ENCODE results near the gene SLC35F1.

Gene SLC35F1

GRCh38 chr6:118288355-118289124 is 381.5 kb downstream of the SLC35F1 start:
- Histone ChIP-seq H3K27ac (ENCODE audit: low read length) (no peak overlapping the region), H3K27me3 (ENCODE audit: insufficient read depth, low read length) (no peaks in the 10 kb centered on the region), H3K4me3 (ENCODE audit: low read length) (no peak overlapping the region), H3K9me3 (ENCODE audit: insufficient read depth, low read depth, low read length) (no peaks in the 10 kb centered on the region), H3K36me3 (ENCODE audit: insufficient read depth, low read depth, low read length) (no peaks in the 10 kb centered on the region), H3K9ac (ENCODE audit: low read depth, low read length) (no peak overlapping the region), H3K4me1 (ENCODE audit: insufficient read depth, low read length) (no peaks in the 10 kb centered on the region; the same call in 1 of the 2 replicates)

DNA sequence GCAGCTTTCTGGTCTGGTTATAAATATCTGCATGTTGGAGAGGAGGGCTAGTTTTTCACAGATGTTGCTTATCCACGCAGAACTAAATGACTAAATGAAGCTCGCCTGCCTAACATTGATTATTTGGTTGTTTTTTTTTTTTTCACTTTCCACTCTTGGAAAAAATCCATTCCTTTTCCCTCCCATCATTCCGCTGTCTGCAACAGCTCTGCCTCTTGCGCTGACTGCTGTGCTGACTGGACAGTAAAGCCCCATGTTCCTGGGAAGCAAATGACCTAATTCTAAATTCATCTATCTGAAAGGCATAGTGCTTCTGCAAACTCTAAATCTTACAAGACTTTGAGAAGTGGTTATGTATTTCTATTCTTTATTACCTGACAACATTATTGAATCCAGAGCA is 385.5 kb downstream of the SLC35F1 start:
- Histone ChIP-seq H3K9me3 (ENCODE audit: insufficient read depth, low read depth, low read length) (no peaks in the 10 kb centered on the region), H3K27me3 (ENCODE audit: insufficient read depth, low read length) (no peaks in the 10 kb centered on the region), H3K27ac (ENCODE audit: low read length) (no peak overlapping the region), H3K36me3 (ENCODE audit: insufficient read depth, low read depth, low read length) (no peaks in the 10 kb centered on the region), H3K4me3 (ENCODE audit: low read length) (no peak overlapping the region), H3K4me1 (ENCODE audit: insufficient read depth, low read length) (no peaks in the 10 kb centered on the region; the same call in 1 of the 2 replicates), H3K9ac (ENCODE audit: low read depth, low read length) (no peak overlapping the region)

DNA sequence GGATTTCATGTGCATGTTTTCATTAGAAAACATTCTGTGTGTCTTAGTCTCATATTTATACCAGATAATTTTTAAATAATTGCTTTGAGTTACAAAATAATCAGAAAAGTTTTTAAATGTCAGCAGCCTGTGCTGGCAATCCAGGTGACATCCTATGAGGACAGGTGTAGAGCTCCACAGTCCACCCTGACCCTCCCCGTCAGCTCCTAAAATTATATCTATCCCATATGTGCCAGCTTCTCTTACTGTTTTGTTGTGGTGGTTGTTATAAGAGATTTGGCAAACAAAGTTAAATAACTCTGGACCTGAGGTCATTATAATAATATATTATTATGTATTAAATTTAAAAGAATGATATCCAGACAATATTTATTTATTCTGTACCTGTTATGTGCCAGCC is 387.8 kb downstream of the SLC35F1 start:
- Histone ChIP-seq H3K9ac (ENCODE audit: low read depth, low read length) (no peak overlapping the region), H3K27ac (ENCODE audit: low read length) (no peak overlapping the region), H3K4me1 (ENCODE audit: insufficient read depth, low read length) (no peaks in the 10 kb centered on the region), H3K4me3 (ENCODE audit: low read length) (no peak overlapping the region), H3K36me3 (ENCODE audit: insufficient read depth, low read depth, low read length) (no peaks in the 10 kb centered on the region), H3K9me3 (ENCODE audit: insufficient read depth, low read depth, low read length) (no peaks in the 10 kb centered on the region), H3K27me3 (ENCODE audit: insufficient read depth, low read length) (no peaks in the 10 kb centered on the region)

DNA sequence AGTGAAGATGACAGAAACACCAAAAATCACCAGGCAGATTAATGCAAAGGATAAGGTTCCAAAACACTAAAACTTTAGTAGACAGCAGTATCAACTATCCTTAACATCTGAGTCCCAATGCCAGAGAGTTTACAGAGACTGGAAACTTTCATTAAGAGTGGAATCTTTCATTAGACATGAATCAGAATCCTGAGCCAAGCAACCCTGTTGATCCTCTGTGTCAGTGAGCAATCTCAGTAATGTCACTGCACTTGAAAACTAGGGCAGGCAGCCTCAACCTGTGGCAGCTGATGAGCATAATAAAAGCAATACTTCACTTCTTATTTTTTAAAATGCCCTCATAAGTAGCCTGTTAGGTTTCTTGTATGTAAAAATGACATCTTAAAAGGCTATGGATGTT is 388.3 kb downstream of the SLC35F1 start:
- H3K27me3 ChIP-seq (ENCODE audit: insufficient read depth, low read length) = no peaks in the 10 kb centered on the region
- no peaks in the 10 kb centered on the region for H3K9me3 ChIP-seq (ENCODE audit: insufficient read depth, low read depth, low read length)
- no peak overlapping the region for H3K4me3 ChIP-seq (ENCODE audit: low read length)
- no peaks in the 10 kb centered on the region for H3K4me1 ChIP-seq (ENCODE audit: insufficient read depth, low read length)
- no peaks in the 10 kb centered on the region for H3K36me3 ChIP-seq (ENCODE audit: insufficient read depth, low read depth, low read length)
- no peak overlapping the region for H3K27ac ChIP-seq (ENCODE audit: low read length)
- no peak overlapping the region for H3K9ac ChIP-seq (ENCODE audit: low read depth, low read length)

- H3K27me3 ChIP-seq (ENCODE audit: insufficient read depth, low read length) = no peaks in the 10 kb centered on the region
Measured at GRCh38 chr6:118296129-118296901, 389.3 kb downstream of the SLC35F1 start.

GRCh38 chr6:118297821-118298220 is 390.8 kb downstream of the SLC35F1 start:
- Histone ChIP-seq H3K27me3 (ENCODE audit: insufficient read depth, low read length) (no peaks in the 10 kb centered on the region), H3K9ac (ENCODE audit: low read depth, low read length) (no peak overlapping the region), H3K27ac (ENCODE audit: low read length) (no peak overlapping the region), H3K4me3 (ENCODE audit: low read length) (no peak overlapping the region), H3K9me3 (ENCODE audit: insufficient read depth, low read depth, low read length) (no peaks in the 10 kb centered on the region), H3K4me1 (ENCODE audit: insufficient read depth, low read length) (no peaks in the 10 kb centered on the region), H3K36me3 (ENCODE audit: insufficient read depth, low read depth, low read length) (no peaks in the 10 kb centered on the region)

More at GRCh38 chr6:118296129-118296901, 389.3 kb downstream of the SLC35F1 start:
- no peaks in the 10 kb centered on the region for H3K9me3 ChIP-seq (ENCODE audit: insufficient read depth, low read depth, low read length)
- no peaks in the 10 kb centered on the region for H3K36me3 ChIP-seq (ENCODE audit: insufficient read depth, low read depth, low read length)
- H3K4me1 ChIP-seq (ENCODE audit: insufficient read depth, low read length) = no peaks in the 10 kb centered on the region
- no peak overlapping the region for H3K27ac ChIP-seq (ENCODE audit: low read length)
- H3K4me3 ChIP-seq (ENCODE audit: low read length) = no peak overlapping the region
- no peak overlapping the region for H3K9ac ChIP-seq (ENCODE audit: low read depth, low read length)

DNA sequence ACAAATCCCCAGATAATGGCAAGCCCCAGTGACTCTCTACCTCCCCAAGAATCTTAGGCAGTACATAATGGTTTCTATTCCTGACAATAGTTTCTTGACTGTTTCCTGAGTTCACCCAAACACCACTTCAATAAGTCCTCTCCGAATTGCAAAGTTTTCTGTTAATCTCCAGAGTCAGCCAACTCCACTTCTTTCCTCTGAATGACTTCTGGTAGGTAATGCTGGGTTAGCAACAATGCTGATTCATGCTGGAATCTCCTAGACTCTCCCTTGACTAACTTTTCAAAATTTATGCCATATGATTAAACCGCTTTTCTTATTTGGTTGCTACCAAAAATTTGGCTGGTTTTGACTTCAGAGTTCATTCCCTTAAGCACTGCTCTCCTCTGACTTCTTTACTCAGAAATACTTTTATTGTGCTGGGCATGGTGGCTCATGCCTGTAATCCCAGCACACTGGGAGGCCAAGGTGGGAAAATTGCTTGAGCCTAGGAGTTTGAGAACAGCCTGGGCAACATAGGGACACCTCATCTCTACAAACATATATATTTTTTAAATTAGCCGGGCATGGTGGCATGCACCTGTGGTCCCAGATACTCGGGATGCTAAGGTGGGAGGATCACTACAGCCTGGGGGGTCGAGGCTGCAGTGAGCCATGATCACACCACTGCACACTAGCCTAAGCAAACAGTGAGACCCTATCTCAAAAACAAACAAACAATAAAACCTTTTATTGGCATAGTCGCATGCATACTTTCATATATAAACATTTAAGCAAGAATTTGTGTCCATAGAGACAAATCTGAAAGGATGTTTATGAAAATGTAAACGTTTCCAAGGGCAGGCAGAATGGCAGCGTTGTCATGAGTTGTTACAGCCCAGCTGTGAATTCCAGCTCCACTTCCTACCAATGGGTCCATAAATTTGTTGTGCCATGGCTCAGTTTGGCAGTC is 391.7 kb downstream of the SLC35F1 start:
- Histone ChIP-seq H3K4me1 (ENCODE audit: insufficient read depth, low read length) (no peaks in the 10 kb centered on the region), H3K27ac (ENCODE audit: low read length) (no peak overlapping the region), H3K4me3 (ENCODE audit: low read length) (no peak overlapping the region), H3K27me3 (ENCODE audit: insufficient read depth, low read length) (no peaks in the 10 kb centered on the region), H3K36me3 (ENCODE audit: insufficient read depth, low read depth, low read length) (no peaks in the 10 kb centered on the region), H3K9ac (ENCODE audit: low read depth, low read length) (no peak overlapping the region), H3K9me3 (ENCODE audit: insufficient read depth, low read depth, low read length) (no peaks in the 10 kb centered on the region)

DNA sequence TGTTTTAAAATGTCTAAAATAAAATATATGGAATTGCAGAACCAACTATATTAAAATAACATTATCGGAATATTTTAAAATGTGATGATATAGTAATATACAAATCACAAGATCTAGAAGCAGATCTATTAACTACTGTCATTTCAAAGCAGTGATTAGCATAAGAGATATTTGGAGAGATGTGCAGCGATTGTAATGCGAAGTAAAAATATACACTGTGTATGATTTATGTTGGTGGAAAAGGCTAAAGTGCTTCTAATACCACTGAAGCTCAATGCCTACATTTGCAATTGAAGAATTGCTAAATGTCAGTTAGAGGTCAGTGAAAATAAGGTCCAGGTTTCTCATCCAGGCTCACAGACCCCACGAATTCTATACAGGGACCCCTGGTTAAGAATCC is 392.4 kb downstream of the SLC35F1 start:
- Histone ChIP-seq H3K36me3 (ENCODE audit: insufficient read depth, low read depth, low read length) (no peaks in the 10 kb centered on the region), H3K27me3 (ENCODE audit: insufficient read depth, low read length) (no peaks in the 10 kb centered on the region), H3K27ac (ENCODE audit: low read length) (no peak overlapping the region), H3K9ac (ENCODE audit: low read depth, low read length) (no peak overlapping the region), H3K4me1 (ENCODE audit: insufficient read depth, low read length) (no peaks in the 10 kb centered on the region), H3K9me3 (ENCODE audit: insufficient read depth, low read depth, low read length) (no peaks in the 10 kb centered on the region), H3K4me3 (ENCODE audit: low read length) (no peak overlapping the region)

- H3K36me3 ChIP-seq (ENCODE audit: insufficient read depth, low read depth, low read length) = no peaks in the 10 kb centered on the region
- no peaks in the 10 kb centered on the region for H3K9me3 ChIP-seq (ENCODE audit: insufficient read depth, low read depth, low read length)
- H3K27me3 ChIP-seq (ENCODE audit: insufficient read depth, low read length) = no peaks in the 10 kb centered on the region
- H3K4me3 ChIP-seq (ENCODE audit: low read length) = no peak overlapping the region
- no peak overlapping the region for H3K27ac ChIP-seq (ENCODE audit: low read length)
- peaks cover 13% of the 10 kb centered on the region; the same call in 1 of the 2 replicates for H3K4me1 ChIP-seq (ENCODE audit: insufficient read depth, low read length)
- H3K9ac ChIP-seq (ENCODE audit: low read depth, low read length) = no peak overlapping the region
Measured at GRCh38 chr6:118304321-118304720, 397.3 kb downstream of the SLC35F1 start.

GRCh38 chr6:118305081-118305480 is 398.0 kb downstream of the SLC35F1 start:
- H3K9me3 ChIP-seq (ENCODE audit: insufficient read depth, low read depth, low read length) = no peaks in the 10 kb centered on the region
- peaks cover 13% of the 10 kb centered on the region; the same call in 1 of the 2 replicates for H3K4me1 ChIP-seq (ENCODE audit: insufficient read depth, low read length)
- H3K27ac ChIP-seq (ENCODE audit: low read length) = no peak overlapping the region
- H3K27me3 ChIP-seq (ENCODE audit: insufficient read depth, low read length) = no peaks in the 10 kb centered on the region
- H3K9ac ChIP-seq (ENCODE audit: low read depth, low read length) = no peak overlapping the region
- no peak overlapping the region for H3K4me3 ChIP-seq (ENCODE audit: low read length)
- H3K36me3 ChIP-seq (ENCODE audit: insufficient read depth, low read depth, low read length) = no peaks in the 10 kb centered on the region
